K562 (cell line): ENCODE measurements around the gene STK32C. TPM values are rescaled to one million over a fixed set of nuclear protein-coding genes. Genes with fewer than 3 reads are reported as not detected.

Experiments
- ATF1 ChIP-seq, 2 experiments: fragments of 450-650 bp in 1 of 2; IDR thresholded peaks; 2 replicates each; pipeline ENCODE4 v1.6.1; 2016; ENCODE audit warnings: missing compliant biosample characterization in 1 of 2, missing genetic modification characterization in 1 of 2
- BHLHE40 ChIP-seq: IDR thresholded peaks from 2 replicates; pipeline ENCODE4 v1.6.1; 2011; ENCODE audit warnings: low read length, improper control_type of control experiment
- CREB5 ChIP-seq: fragments of 250-450 bp; sonication (Bioruptor Pico); IDR thresholded peaks from 2 replicates; pipeline ENCODE4 v1.5.0; 2020; ENCODE audit warnings: mild to moderate bottlenecking
- CTBP1 ChIP-seq: fragments of 450-650 bp; IDR thresholded peaks from 2 replicates; pipeline ENCODE4 v1.6.1; 2016; ENCODE audit warnings: borderline replicate concordance
- CXXC5 ChIP-seq: fragments of 250-450 bp; sonication (Bioruptor Pico); IDR thresholded peaks from 2 replicates; pipeline ENCODE4 v1.8.0; 2022; ENCODE audit warnings: inconsistent platforms, mild to moderate bottlenecking, moderate library complexity
- LEF1 ChIP-seq: fragments of 450-650 bp; IDR thresholded peaks from 2 replicates; pipeline ENCODE4 v1.6.1; 2016; ENCODE audit warnings: mild to moderate bottlenecking
- MNT ChIP-seq, 2 experiments: fragments of 450-650 bp; conservative IDR thresholded peaks; 2 replicates each; pipeline ENCODE4 v1.6.1; 2017; ENCODE audit warnings: mild to moderate bottlenecking in 2 of 2, moderate library complexity in 2 of 2
- NBN ChIP-seq: fragments of 450-650 bp; IDR thresholded peaks from 2 replicates; pipeline ENCODE4 v1.6.1; 2016; ENCODE audit warnings: low read depth, mild to moderate bottlenecking
- POLR2G ChIP-seq: fragments of 200-400 bp; formaldehyde crosslinking; IDR thresholded peaks from 2 replicates; pipeline ENCODE4 v1.6.1; 2017; ENCODE audit warnings: low read depth, mild to moderate bottlenecking, antibody characterized with exemption, low read length, moderate library complexity
- RB1 ChIP-seq: fragments of 450-650 bp; IDR thresholded peaks from 2 replicates; pipeline ENCODE4 v1.6.1; 2017; ENCODE audit warnings: low read depth, mild to moderate bottlenecking
- SAFB ChIP-seq: fragments of 200-400 bp; formaldehyde crosslinking; IDR thresholded peaks from 2 replicates; pipeline ENCODE4 v1.6.1; 2017; ENCODE audit warnings: low read depth, low read length, borderline replicate concordance
- TAF1 ChIP-seq: IDR thresholded peaks from 2 replicates; pipeline ENCODE4 v1.6.1; 2011; ENCODE audit warnings: mild to moderate bottlenecking, low read length, moderate library complexity; ENCODE audit not compliant: insufficient read depth, control insufficient read depth, severe bottlenecking; ENCODE audit errors: extremely low read depth
- TEAD1 ChIP-seq, 2 experiments: fragments of 450-650 bp in 1 of 2; sonication (generic) in 1 of 2; formaldehyde crosslinking; IDR thresholded peaks; 2 replicates each; pipeline versions ENCODE4 v1.4.0 to v1.8.0; 2020 to 2022; ENCODE audit warnings: mild to moderate bottlenecking in 2 of 2, missing genetic modification reagents in 1 of 2
- VEZF1 ChIP-seq: fragments of 200-800 bp; sonication (Bioruptor generic); IDR thresholded peaks from 2 replicates; pipeline ENCODE4 v1.6.1; 2017; ENCODE audit warnings: missing genetic modification characterization, missing compliant biosample characterization
- ZNF263 ChIP-seq: sonication (generic); formaldehyde crosslinking; IDR thresholded peaks from 2 replicates; pipeline ENCODE4 v1.8.0; 2022; ENCODE audit warnings: mild to moderate bottlenecking, missing genetic modification reagents, borderline replicate concordance
- ZNF511 ChIP-seq: sonication (generic); formaldehyde crosslinking; IDR thresholded peaks from 2 replicates; pipeline ENCODE4 v1.8.0; 2022; ENCODE audit warnings: mild to moderate bottlenecking, missing genetic modification reagents
- ZNF583 ChIP-seq: fragments of 250-450 bp; sonication (Bioruptor Pico); IDR thresholded peaks from 2 replicates; pipeline ENCODE4 v1.4.0; 2020
- ZNF77 ChIP-seq: fragments of 250-450 bp; sonication (Bioruptor Pico); IDR thresholded peaks from 2 replicates; pipeline ENCODE4 v1.5.0; 2020
- polyA plus RNA-seq, 8 experiments: library from polyadenylated mRNA; depleted of rRNA in 4 of 8; stranded (reverse) in 5 of 8; unstranded in 3 of 8; fragments of >200 nt; fragmentation: Nextera tagmentation in 2 of 8; fragmentation: Illumina TruSeq in 1 of 8; extraction: Ambion mirVana in 2 of 8; extraction: Trizol in 1 of 8; gene quantifications; 2 replicates each; pipeline versions ENCODE4 v1.2.1 to v1.2.3, GENCODE V29; 2011 to 2014; ENCODE audit warnings: inconsistent platforms in 1 of 8, missing spikeins in 1 of 8
- total RNA-seq, 7 experiments: library from RNA; depleted of rRNA in 6 of 7; stranded (reverse); fragments of >200 nt in 6 of 7; fragmentation: Illumina TruSeq in 2 of 7; extraction: Trizol in 2 of 7; gene quantifications; 2 replicates each; pipeline versions ENCODE4 v1.2.1 to v1.2.3, GENCODE V29; 2011 to 2021; ENCODE audit warnings: low replicate concordance in 1 of 7

The STK32C gene
- total and polyA plus RNA-seq, 9 of the 15 experiments (the other 6 are each of a cell fraction or from before 2014, with no cell fraction given) = 1.5 to 20.9 (median 6.5) TPM

GRCh38 chr10:132185601-132186487 is 121.9 kb downstream of the STK32C start (continued):
- TF ChIP-seq CREB5 (CRISPR knock-in tag) (no peak), ZNF511 (CRISPR knock-in tag) (peak; percentile 45; the same call in 1 of the 2 replicates), RB1 (no peak), BHLHE40 (no peak), TEAD1 (CRISPR knock-in tag; IDR thresholded peaks at IDR 0.05) (no peak), ATF1 (CRISPR knock-in tag; IDR thresholded peaks at IDR 0.05) (no peak), ATF1 (tag; IDR thresholded peaks at IDR 0.05) (no peak), ZNF263 (CRISPR knock-in tag) (no peak), SAFB (peak; percentile 66; the same call in 1 of the 2 replicates), MNT (conservative IDR thresholded peaks at IDR 0.05) (no peak), POLR2G (no peak), CXXC5 (CRISPR knock-in tag) (peak; percentile 62), NBN (no peak), LEF1 (no peak), ZNF583 (CRISPR knock-in tag) (no peak), TAF1 (no peak), CTBP1 (0 out of 2 replicates have a peak, but pooled peaks have one; percentile 23), VEZF1 (CRISPR knock-in tag) (peak; percentile 78), ZNF77 (CRISPR knock-in tag) (no peak)
